GM03348 (cell line): Measurements from ENCODE around the gene PLEKHA6.
"Not testable (repeated sequence)": the region's sequence is repeated elsewhere in the genome, so short reads cannot be mapped to it uniquely, and the experiment has no call there.

Source experiments
- DNase-seq: peaks from one replicate; pipeline ENCODE4 v3.0.0; 2012; ENCODE audit warnings: low spot score

Gene PLEKHA6

GRCh38 chr1:204314893-204315658 is 44.7 kb downstream of the PLEKHA6 start:
- no peak for DNase-seq

DNA sequence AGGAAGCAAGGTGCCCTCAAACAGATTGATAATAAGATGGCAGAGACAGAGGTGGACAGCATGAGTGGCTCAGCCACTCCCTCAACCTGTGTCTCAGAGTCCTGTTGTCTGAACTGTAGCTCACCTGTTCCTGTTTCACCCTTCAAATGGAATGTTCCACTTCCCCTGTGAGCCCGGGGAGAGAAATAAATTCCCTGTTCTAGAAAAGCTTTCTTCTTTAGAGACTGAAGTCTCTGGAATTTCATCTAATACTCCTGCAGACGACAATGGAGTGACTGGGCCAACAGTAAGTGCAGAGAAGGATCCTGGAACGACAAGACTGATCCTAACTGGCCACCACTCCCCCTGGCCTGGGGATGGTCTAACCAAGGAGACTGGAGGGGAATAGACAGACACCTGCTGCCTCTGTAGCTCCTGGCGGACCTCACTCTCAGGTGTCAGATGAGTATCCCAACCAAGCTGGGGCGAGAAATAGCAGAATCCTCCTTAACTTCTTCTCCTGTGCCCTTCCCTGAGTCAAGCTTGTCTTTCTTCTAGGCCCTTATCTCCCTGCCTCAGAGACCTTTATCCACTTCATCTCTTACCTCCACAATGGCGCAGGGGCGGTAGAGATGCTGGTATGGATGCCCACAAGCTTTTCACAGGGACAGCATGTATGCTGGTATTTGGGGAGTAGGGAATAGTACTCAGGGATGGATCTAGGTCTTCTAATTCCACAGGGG is 45.4 kb downstream of the PLEKHA6 start:
- no peak for DNase-seq

DNA sequence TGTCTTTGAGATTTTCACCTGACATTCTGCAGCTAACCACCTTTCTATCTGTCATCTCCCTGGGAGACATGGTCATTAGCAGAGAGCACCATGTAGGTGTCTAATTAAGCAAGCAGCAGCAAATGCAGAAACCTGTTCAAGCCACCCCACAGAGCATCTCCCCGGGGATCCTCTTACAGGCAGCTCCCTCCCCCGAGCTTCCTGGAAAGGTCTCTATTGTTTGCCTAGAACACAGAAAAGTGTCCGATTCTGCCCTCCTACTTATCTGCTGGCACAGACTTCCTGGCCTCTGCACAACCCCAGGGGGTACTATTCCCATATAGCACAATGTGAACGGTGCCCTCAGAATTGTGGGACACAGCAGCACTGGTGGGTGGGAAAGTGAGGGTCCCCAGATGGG is 46.1 kb downstream of the PLEKHA6 start:
- DNase-seq = no peak

DNA sequence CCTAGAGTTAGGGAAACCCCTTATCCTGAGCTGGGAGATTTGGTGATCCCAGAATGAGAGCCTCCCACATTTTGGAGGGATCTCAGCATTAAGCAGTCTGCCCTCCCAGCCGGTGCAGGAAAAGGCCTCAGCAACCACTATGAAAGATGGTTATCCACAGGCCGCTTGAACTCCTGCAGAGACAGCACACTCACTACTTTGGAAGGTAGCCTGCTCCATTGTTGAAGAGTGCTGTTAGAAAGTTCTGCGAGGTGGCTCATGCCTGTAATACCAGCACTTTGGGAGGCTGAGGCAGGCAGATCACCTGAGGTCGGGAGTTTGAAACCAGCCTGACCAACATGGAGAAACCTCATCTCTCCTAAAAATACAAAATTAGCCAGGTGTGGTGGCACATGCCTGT is 48.8 kb downstream of the PLEKHA6 start:
- DNase-seq = not testable (repeated sequence)

DNA sequence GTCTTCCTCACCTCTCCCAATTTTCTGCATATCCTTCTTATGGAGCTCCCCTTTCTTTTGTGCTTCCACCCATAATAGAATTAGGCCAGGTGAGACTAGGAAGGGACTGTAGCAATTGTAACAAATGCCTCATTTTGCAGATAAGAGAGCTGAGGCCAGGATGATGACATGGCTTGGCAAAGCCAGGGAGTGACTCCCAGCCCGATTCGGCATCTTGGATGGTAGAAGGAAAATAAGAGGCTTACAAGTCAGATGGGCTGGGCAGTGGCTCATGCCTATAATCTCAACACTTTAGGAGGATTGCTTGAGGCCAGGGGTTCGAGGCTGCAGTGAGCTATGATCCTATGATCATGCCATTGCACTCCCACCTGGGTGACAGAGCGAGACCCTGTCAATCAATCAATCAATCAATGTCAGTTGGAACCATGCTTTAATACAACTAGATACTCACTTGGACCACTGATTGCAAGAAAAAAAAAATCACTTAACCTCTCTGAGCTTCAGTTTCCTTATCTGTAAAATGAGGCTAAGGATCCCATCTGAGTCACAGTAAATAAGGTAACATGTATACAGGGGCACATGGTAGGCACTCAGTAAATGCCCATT is 51.6 kb downstream of the PLEKHA6 start:
- DNase-seq = no peak

- peak; percentile 66 for DNase-seq
These were observed 52.3 kb downstream of the PLEKHA6 start for GRCh38 chr1:204307334-204307883.

- DNase-seq = no peak
These were observed 53.7 kb downstream of the PLEKHA6 start for GRCh38 chr1:204306076-204306475.

DNA sequence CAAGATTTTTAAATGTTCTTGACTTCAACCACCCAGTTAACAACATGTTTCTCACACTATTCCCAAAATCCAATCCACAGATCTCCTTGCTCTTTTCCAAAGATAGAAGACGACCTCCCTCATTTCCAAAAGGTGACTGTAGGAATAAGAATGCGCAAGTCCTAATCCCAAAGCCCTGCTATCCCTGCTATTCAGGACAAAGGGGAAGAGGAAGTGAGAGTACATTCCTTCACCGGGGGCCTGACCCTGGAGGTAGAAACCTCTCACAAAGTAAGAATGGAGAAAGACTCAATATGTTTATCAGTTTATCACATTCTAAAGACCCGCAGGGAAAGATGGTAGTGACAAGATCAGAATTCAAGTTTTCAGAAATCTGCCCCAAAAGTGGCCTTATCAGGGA is 55.7 kb downstream of the PLEKHA6 start:
- DNase-seq = no peak

DNA sequence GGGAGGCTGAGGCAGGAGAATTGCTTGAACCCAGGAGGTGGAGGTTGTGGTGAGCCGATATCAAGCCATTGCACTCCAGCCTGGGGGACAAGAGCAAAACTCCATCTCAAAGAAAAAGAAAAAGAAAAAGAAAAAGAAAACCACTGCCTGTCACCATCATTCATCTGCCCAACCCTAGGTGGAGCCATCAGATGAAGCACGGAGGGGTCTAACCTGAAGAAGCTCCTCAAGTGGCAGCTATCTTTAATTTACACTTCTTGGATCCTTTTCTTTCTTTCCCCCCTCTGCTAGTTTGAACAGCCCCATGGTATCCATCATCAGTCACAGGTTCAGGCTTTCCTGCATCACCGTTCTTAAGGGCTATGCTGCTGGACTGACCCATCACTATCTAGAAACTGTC is 57.0 kb downstream of the PLEKHA6 start:
- no peak for DNase-seq

GRCh38 chr1:204301171-204301957 is 58.4 kb downstream of the PLEKHA6 start:
- no peak for DNase-seq

- no peak for DNase-seq
These were observed 59.8 kb downstream of the PLEKHA6 start for GRCh38 chr1:204299814-204300365.

DNA sequence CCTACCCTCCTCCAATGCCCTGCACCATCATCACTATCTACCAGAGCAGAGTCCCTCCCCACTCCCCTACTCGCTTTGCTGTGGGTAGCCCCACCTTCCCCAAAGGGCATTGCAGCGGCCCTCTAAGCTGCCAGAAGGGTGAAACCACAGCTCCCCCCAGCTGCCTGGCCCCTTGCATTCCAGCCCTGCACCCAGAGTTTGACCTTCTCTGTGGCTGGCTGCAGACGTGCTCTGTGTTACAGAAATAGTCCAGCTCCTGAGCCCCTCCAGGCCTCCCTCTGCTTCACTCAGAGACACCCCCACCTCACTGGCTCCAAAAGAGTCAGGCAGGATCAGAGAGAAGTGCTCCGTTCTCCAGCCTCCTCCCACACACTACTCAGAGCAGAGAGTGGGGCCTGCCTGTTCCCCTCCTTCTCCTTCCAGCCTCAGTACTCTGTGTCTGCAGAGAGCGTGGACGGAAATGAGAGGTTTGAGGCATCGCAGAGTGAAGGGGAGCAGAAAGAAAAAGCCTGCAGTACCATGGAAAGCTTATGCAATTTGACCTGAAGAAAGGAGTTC is 63.2 kb downstream of the PLEKHA6 start:
- DNase-seq = peak; percentile 66

GRCh38 chr1:204295671-204296070 is 64.1 kb downstream of the PLEKHA6 start:
- no peak for DNase-seq

DNA sequence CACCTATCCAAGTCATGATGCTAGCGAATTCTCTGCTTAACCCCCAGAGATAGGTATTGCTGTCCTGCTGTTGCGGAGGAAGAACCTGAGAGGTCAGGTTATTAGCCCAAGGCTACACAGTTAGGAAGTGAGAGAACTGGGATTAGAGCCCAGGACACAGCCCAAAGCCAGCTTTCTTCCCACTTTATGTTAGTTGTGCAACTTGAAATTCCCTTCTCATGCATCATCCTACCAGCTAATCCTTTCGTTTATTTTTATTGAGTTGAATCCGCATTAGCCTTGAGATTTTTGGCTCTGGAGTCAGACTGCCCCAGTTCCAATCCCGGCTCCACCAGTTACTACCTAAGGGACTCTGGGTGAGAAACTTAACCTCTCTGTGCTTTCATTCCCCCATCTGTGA is 65.4 kb downstream of the PLEKHA6 start:
- DNase-seq = peak; percentile 89

DNA sequence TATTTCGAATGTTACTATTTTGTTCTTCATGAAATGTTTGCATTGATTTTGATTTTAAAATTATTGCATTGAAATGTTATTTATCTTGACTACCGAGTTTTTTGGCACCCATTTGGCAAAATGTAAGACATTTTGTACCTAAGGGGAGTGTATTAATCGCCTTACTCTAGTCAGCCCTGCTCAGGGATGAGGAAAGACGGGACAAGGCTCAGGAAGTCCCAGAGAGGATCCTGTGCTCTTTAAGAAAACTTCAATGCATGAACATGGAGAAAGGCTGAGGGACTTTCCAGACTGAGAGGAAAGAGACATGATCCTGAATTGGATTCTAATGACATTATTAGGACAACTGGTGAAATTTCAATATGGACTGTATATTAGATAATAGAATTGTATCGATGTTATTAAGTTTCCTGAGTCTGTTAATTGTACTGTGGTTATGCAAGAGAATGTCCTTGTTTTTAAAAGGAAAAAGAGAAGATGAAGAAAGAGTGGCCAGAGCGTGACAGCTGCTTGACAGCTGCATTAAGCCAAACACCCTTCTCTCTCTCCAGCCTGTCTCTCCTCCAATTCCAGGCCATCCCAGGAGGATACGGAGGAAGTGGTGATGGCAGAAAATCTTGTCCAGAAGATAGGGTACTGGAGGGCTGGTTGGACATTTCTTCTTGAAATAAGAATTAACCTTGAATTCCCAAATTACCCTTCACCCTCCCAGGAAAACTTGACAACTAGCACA is 66.0 kb downstream of the PLEKHA6 start:
- peak; percentile 57 for DNase-seq

GRCh38 chr1:204292740-204293139 is 67.0 kb downstream of the PLEKHA6 start:
- DNase-seq = peak; percentile 45

- no peak for DNase-seq
These were observed 70.4 kb downstream of the PLEKHA6 start for GRCh38 chr1:204289280-204289679.

DNA sequence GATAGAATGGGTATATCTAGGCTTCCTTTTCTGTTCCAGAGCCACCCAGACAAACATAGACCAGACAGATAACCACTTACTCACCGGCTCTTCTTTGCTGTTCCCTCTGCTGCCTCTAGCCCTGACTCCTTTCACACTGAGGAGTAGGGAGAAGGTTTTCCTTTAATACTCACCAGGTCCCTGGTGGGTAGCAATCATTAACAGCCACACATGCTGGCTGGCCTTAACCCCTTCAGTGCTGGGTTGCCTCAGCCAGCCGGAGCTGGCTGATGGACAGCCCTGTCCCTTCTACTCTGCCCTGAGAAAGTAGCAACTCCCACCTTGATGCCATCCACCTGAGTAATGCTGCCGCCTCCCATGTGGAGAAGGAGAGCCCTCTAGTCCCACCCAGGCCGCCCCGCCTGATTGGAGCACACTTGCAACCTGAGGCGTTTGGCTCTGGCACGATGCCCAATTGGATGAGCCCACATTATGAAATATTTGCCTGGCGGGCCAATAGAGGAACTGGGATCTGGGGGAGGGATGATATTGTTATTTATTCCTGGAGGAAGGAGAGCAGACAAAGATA is 71.6 kb downstream of the PLEKHA6 start:
- DNase-seq = no peak

DNA sequence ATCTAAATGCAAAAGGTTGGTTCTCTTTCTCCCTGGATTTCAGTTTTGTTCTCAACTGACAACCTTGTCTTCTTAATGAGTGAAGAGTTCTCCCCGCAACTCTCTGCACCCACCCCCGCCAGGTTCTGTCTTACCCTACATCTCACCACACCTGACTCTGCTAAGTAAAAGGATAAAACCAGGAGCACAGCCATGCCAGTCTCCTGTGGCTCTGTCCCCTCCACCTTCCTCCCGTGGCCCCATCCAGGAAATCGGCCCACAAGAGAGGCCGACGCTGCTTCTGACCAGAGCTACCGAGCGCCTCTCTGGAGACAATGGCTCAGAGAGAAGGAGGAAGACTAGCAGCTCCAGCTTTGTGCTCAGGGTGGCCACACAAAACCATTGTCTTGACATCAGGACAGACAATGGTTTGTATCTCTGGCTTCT is 72.2 kb downstream of the PLEKHA6 start:
- no peak for DNase-seq

GRCh38 chr1:204286831-204287421 is 72.8 kb downstream of the PLEKHA6 start:
- DNase-seq = no peak
